SK-N-SH (cell line): ENCODE results near the gene OGG1. TPM values are rescaled to one million over a fixed set of nuclear protein-coding genes. Genes with fewer than 3 reads are reported as not detected.

Experiments used
- CTCF ChIA-PET: fragments of 300-600, 350-600 bp; formaldehyde crosslinking; extraction: SDS; loops from one replicate; lab custom pipeline; 2021; lab: Yijun Ruan, JAX
- POLR2A ChIA-PET: fragments of 350-600 bp; sonication (Branson Sonifier 250); formaldehyde crosslinking; extraction: SDS; loops from one replicate; lab custom pipeline; 2020; ENCODE audit warnings: antibody characterized with exemption, inconsistent platforms; lab: Yijun Ruan, JAX
- DNase-seq: peaks from one replicate; pipeline ENCODE4 v3.0.0; 2012
- H2AFZ ChIP-seq: fragments of 200-600 bp; sonication (generic); 2 replicates; pipeline ENCODE4 v1.8.1; 2016; ENCODE audit warnings: antibody characterized with exemption, mild to moderate bottlenecking, low read depth
- H3F3A ChIP-seq: fragments of 200-600 bp; sonication (generic); replicated peaks from 2 replicates; pipeline ENCODE3; 2016; ENCODE audit warnings: antibody characterized with exemption, mild to moderate bottlenecking; ENCODE audit not compliant: insufficient read depth
- H3K27ac ChIP-seq, 2 experiments: fragments of 200-500 bp in 1 of 2; fragments of 200-600 bp in 1 of 2; sonication (Bioruptor generic) in 1 of 2; sonication (generic), shearing (Covaris generic) in 1 of 2; 2 replicates each; pipeline versions ENCODE4 v1.5.1 to v1.6.1; 2014 to 2016; ENCODE audit warnings: low read depth in 2 of 2, inconsistent platforms in 1 of 2, low read length in 1 of 2, mild to moderate bottlenecking in 1 of 2, mixed read lengths in 1 of 2
- H3K27me3 ChIP-seq: fragments of 200-600 bp; sonication (generic), shearing (Covaris generic); 2 replicates; pipeline ENCODE4 v1.6.1; 2016; ENCODE audit warnings: mixed run types; ENCODE audit not compliant: insufficient read depth
- H3K36me3 ChIP-seq, 2 experiments: fragments of 200-500 bp in 1 of 2; fragments of 200-600 bp in 1 of 2; sonication (Bioruptor generic) in 1 of 2; sonication (generic) in 1 of 2; replicated peaks in 1 of 2; 2 replicates each; pipeline versions ENCODE3 to v1.5.1; 2014 to 2016; ENCODE audit warnings: low read length in 1 of 2, mild to moderate bottlenecking in 1 of 2; ENCODE audit not compliant: insufficient read depth in 2 of 2, control insufficient read depth in 1 of 2
- H3K4me1 ChIP-seq, 2 experiments: fragments of 200-500 bp in 1 of 2; fragments of 200-600 bp in 1 of 2; sonication (Bioruptor generic) in 1 of 2; sonication (generic), shearing (Covaris generic) in 1 of 2; 2 replicates each; pipeline versions ENCODE4 v1.5.1 to v1.6.1; 2014 to 2016; ENCODE audit warnings: low read depth in 1 of 2, low read length in 1 of 2, mixed run types in 1 of 2; ENCODE audit not compliant: insufficient read depth in 2 of 2, control insufficient read depth in 1 of 2
- H3K4me2 ChIP-seq: fragments of 200-600 bp; sonication (generic), shearing (Covaris generic); 2 replicates; pipeline ENCODE4 v1.6.1; 2017; ENCODE audit warnings: mixed run types
- H3K4me3 ChIP-seq, 2 experiments: fragments of 200-500 bp in 1 of 2; fragments of 200-600 bp in 1 of 2; sonication (Bioruptor generic) in 1 of 2; sonication (generic), shearing (Covaris generic) in 1 of 2; 2 replicates each; pipeline versions ENCODE4 v1.5.1 to v1.8.1; 2014 to 2016; ENCODE audit warnings: low read depth in 2 of 2, inconsistent platforms in 1 of 2, low read length in 1 of 2, mild to moderate bottlenecking in 1 of 2, mixed read lengths in 1 of 2, moderate library complexity in 1 of 2
- H3K79me2 ChIP-seq: fragments of 200-600 bp; sonication (generic); 2 replicates; pipeline ENCODE4 v1.8.1; 2017; ENCODE audit warnings: mild to moderate bottlenecking; ENCODE audit not compliant: insufficient read depth
- H3K9ac ChIP-seq: fragments of 200-600 bp; sonication (generic); 2 replicates; pipeline ENCODE4 v1.6.1; 2017; ENCODE audit warnings: mixed run types
- H3K9me2 ChIP-seq: fragments of 200-600 bp; sonication (generic); 2 replicates; pipeline ENCODE4 v1.6.1; 2017; ENCODE audit warnings: mixed run types
- H3K9me3 ChIP-seq: fragments of 200-600 bp; sonication (generic); 2 replicates; pipeline ENCODE4 v1.6.1; 2017; ENCODE audit warnings: mixed run types, mild to moderate bottlenecking, moderate library complexity
- H4K20me1 ChIP-seq: fragments of 200-600 bp; sonication (generic); 2 replicates; pipeline ENCODE4 v1.6.1; 2017; ENCODE audit warnings: mild to moderate bottlenecking, mixed run types; ENCODE audit not compliant: insufficient read depth
- ELF1 ChIP-seq: IDR thresholded peaks from 2 replicates; pipeline ENCODE4 v1.4.0; 2012
- EP300 ChIP-seq, 2 experiments: IDR thresholded peaks; 2 replicates each; pipeline versions ENCODE4 v1.4.0 to v1.6.1; 2012; ENCODE audit warnings: borderline replicate concordance in 1 of 2, low read depth in 1 of 2, low read length in 1 of 2
- EZH2phosphoT487 ChIP-seq: fragments of 200-600 bp; sonication (generic); IDR thresholded peaks from 2 replicates; pipeline ENCODE4 v1.6.1; 2017; ENCODE audit warnings: low read depth, mixed run types, mild to moderate bottlenecking, antibody characterized with exemption, moderate library complexity, borderline replicate concordance
- FOXM1 ChIP-seq: IDR thresholded peaks from 2 replicates; pipeline ENCODE4 v1.4.0; 2012; ENCODE audit warnings: low read depth, mild to moderate bottlenecking
- GATA2 ChIP-seq: sonication (generic); formaldehyde crosslinking; IDR thresholded peaks from 2 replicates; pipeline ENCODE4 v1.5.0; 2020; ENCODE audit warnings: mild to moderate bottlenecking, missing genetic modification reagents
- JUND ChIP-seq: IDR thresholded peaks from 2 replicates; pipeline ENCODE4 v1.4.0; 2012
- NFIC ChIP-seq: IDR thresholded peaks from 2 replicates; pipeline ENCODE4 v1.4.0; 2012; ENCODE audit warnings: borderline replicate concordance
- RAD21 ChIP-seq: IDR thresholded peaks from 2 replicates; pipeline ENCODE4 v1.6.1; 2012; ENCODE audit warnings: mild to moderate bottlenecking, low read length
- RXRA ChIP-seq: IDR thresholded peaks from 2 replicates; pipeline ENCODE4 v1.4.0; 2012; ENCODE audit warnings: low read depth, mild to moderate bottlenecking, borderline replicate concordance
- SIN3A ChIP-seq: IDR thresholded peaks from 2 replicates; pipeline ENCODE4 v1.6.1; 2012; ENCODE audit warnings: low read depth, mild to moderate bottlenecking, low read length, moderate library complexity, borderline replicate concordance
- TAF1 ChIP-seq: IDR thresholded peaks from 2 replicates; pipeline ENCODE4 v1.6.1; 2012; ENCODE audit warnings: low read depth, mild to moderate bottlenecking, low read length, moderate library complexity, borderline replicate concordance
- TCF12 ChIP-seq: IDR thresholded peaks from 2 replicates; pipeline ENCODE4 v1.4.0; 2012
- TEAD4 ChIP-seq: IDR thresholded peaks from 2 replicates; pipeline ENCODE4 v1.4.0; 2012; ENCODE audit warnings: mild to moderate bottlenecking, borderline replicate concordance; ENCODE audit not compliant: insufficient read depth
- USF2 ChIP-seq: fragments of 150-350 bp; IDR thresholded peaks from 2 replicates; pipeline ENCODE4 v1.6.1; 2017; ENCODE audit warnings: antibody characterized with exemption, low read length, low read depth, borderline replicate concordance
- WGBS: methylation state at CpG from one replicate; pipeline ENCODE4 v1.1.6; 2017; ENCODE audit warnings: low lambda C conversion rate; 5-methylcytosine and 5-hydroxymethylcytosine counted together
- polyA plus RNA-seq, 3 experiments: library from polyadenylated mRNA; depleted of rRNA; stranded (reverse); fragments of >200 nt; gene quantifications; 2 replicates each; pipeline ENCODE4 v1.2.3, GENCODE V29; 2012
- TF ChIP-seq, protein P1 (sequence below): IDR thresholded peaks from 2 replicates; pipeline ENCODE4 v1.4.0; 2012; ENCODE audit warnings: low read depth, borderline replicate concordance
- TF ChIP-seq, protein P2 (sequence below): fragments of 200-600 bp; sonication (generic); IDR thresholded peaks from 2 replicates; pipeline ENCODE4 v1.6.1; 2017; ENCODE audit warnings: antibody characterized with exemption, mild to moderate bottlenecking, moderate library complexity
- TF ChIP-seq, protein P3 (sequence below): fragments of 150-350 bp; IDR thresholded peaks from 2 replicates; pipeline ENCODE4 v1.6.1; 2016; ENCODE audit warnings: mild to moderate bottlenecking, low read depth, low read length

Gene OGG1
- polyA plus RNA-seq, 1 of the 3 experiments (the other 2 are of a cell fraction): 26.8 TPM

DNA sequence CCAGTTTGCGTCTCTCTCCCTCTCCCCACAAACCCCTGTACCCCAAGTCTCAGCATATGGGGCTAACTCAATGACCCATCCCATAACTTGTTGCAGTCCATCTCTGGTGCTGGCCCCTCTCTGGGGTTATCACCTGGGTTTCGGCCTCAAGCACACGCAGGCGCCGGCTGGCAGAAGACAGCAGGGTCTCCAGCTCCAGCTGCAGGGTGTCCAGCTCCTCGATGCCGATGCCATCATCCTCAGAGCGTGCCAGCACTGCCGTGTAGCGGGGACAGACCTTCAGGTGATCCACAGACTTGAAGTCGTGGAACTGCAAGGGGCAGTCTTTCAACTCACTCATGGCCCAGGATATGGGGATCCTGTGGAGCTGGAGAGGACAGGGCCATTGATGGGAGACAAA is 41.4 kb downstream of the OGG1 start:
- H3F3A ChIP-seq: no peaks in the 10 kb centered on the region
- no peak overlapping the region for H3K27ac ChIP-seq
- peak overlapping the region; percentile 83 for H3K4me2 ChIP-seq
- peaks cover 4% of the 10 kb centered on the region; the same call in 1 of the 2 replicates for H4K20me1 ChIP-seq
- peaks cover 43 to 44% of the 10 kb centered on the region in 2 experiments for H3K36me3 ChIP-seq
- peaks cover 10 to 13% of the 10 kb centered on the region in 2 experiments; a peak in 1 of 4 replicates for H3K4me1 ChIP-seq
- POLR2A ChIA-PET: interaction anchor here (0.6 to 0.7 kb wide), 2 partner anchors 22 to 27 kb away, joined by 3 to 4 read pairs; no protein-coding TSS in a partner anchor
- no peaks in the 10 kb centered on the region for H3K9me2 ChIP-seq
- H3K9me3 ChIP-seq: no peaks in the 10 kb centered on the region
- H3K9ac ChIP-seq: peak overlapping the region; percentile 98; the same call in 1 of the 2 replicates
- no peak overlapping the region for H2AFZ ChIP-seq
- CTCF ChIA-PET: interaction anchor here (1.0 to 1.1 kb wide), 2 partner anchors 9 to 10 kb away, joined by 3 read pairs; no protein-coding TSS in a partner anchor
- H3K27me3 ChIP-seq: no peaks in the 10 kb centered on the region
- no peak for DNase-seq
- peak overlapping the region; percentile 82 to 96; a peak in 3 of 4 replicates for H3K4me3 ChIP-seq
- peaks cover 54% of the 10 kb centered on the region for H3K79me2 ChIP-seq
- TF ChIP-seq, protein P1, sequence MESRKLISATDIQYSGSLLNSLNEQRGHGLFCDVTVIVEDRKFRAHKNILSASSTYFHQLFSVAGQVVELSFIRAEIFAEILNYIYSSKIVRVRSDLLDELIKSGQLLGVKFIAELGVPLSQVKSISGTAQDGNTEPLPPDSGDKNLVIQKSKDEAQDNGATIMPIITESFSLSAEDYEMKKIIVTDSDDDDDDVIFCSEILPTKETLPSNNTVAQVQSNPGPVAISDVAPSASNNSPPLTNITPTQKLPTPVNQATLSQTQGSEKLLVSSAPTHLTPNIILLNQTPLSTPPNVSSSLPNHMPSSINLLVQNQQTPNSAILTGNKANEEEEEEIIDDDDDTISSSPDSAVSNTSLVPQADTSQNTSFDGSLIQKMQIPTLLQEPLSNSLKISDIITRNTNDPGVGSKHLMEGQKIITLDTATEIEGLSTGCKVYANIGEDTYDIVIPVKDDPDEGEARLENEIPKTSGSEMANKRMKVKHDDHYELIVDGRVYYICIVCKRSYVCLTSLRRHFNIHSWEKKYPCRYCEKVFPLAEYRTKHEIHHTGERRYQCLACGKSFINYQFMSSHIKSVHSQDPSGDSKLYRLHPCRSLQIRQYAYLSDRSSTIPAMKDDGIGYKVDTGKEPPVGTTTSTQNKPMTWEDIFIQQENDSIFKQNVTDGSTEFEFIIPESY: no peak
- TF ChIP-seq USF2: no peak
- TF ChIP-seq, protein P2, sequence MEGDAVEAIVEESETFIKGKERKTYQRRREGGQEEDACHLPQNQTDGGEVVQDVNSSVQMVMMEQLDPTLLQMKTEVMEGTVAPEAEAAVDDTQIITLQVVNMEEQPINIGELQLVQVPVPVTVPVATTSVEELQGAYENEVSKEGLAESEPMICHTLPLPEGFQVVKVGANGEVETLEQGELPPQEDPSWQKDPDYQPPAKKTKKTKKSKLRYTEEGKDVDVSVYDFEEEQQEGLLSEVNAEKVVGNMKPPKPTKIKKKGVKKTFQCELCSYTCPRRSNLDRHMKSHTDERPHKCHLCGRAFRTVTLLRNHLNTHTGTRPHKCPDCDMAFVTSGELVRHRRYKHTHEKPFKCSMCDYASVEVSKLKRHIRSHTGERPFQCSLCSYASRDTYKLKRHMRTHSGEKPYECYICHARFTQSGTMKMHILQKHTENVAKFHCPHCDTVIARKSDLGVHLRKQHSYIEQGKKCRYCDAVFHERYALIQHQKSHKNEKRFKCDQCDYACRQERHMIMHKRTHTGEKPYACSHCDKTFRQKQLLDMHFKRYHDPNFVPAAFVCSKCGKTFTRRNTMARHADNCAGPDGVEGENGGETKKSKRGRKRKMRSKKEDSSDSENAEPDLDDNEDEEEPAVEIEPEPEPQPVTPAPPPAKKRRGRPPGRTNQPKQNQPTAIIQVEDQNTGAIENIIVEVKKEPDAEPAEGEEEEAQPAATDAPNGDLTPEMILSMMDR: no peak
- TF ChIP-seq, all 33 proteins: peak for 0
- 81% methylated on average over 4 of the region's 11 CpGs for WGBS

DNA sequence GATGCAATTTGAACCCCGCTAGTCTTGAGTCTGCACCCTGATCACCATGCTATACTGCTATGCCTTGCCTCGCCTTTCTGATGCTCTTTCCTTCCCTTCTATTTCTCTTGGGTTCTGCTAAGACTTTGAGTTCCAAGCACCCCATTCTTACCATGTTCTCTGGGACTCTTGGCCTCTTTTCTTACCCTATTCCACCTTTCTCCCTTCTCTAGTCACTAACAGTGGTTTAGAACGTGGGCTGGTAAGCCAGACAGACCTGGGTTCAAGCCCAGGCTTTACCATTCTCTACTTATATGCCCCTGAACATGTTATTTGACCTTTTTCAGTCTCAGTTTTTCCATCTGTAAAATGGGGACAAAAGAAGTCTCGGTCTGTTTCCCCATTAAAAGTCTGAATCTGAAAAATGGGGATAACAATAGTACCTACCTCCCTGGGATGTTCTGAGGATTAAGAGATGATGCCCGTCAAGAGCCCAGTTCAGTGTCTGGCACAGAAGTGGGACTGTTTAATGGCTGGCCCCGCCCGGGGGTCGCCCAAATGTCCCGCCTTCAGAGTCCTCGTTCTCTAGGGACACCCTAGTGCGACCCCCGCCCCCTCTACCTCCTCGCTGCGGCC is 42.1 kb downstream of the OGG1 start:
- Histone ChIP-seq H3K4me2 (peak overlapping the region; percentile 83), H3K27ac (peak overlapping the region; percentile 91 to 97), H3K9me2 (no peaks in the 10 kb centered on the region), H3F3A (no peaks in the 10 kb centered on the region), H2AFZ (peak overlapping the region; percentile 73), H3K36me3 (peaks cover 36 to 38% of the 10 kb centered on the region in 2 experiments), H3K9me3 (no peaks in the 10 kb centered on the region), H4K20me1 (peaks cover 12% of the 10 kb centered on the region; the same call in 1 of the 2 replicates), H3K27me3 (no peaks in the 10 kb centered on the region), H3K4me1 (peaks cover 10 to 13% of the 10 kb centered on the region in 2 experiments; a peak in 1 of 4 replicates), H3K79me2 (peaks cover 62% of the 10 kb centered on the region), H3K4me3 (peak overlapping the region; percentile 82 to 96), H3K9ac (peak overlapping the region; percentile 98)
- POLR2A ChIA-PET: interaction anchor here (0.9 to 1.3 kb wide), 8 partner anchors 8 to 195 kb away, joined by 3 to 9 read pairs (median 4); partner anchors contain the start of genes EMC3, OGG1 and RPUSD3
- 27% methylated on average over 7 of the region's 14 CpGs for WGBS
- no peak for TF ChIP-seq EP300 (IDR thresholded peaks at IDR 0.05; ENCODE audit: borderline replicate concordance in 1 of 2, low read depth in 1 of 2, low read length in 1 of 2)
- TF ChIP-seq JUND: no peak
- TF ChIP-seq TAF1: no peak
- TF ChIP-seq TEAD4: no peak
- no peak for TF ChIP-seq NFIC
- TF ChIP-seq ELF1: no peak
- no peak for TF ChIP-seq FOXM1
- no peak for TF ChIP-seq GATA2
- no peak for TF ChIP-seq EZH2phosphoT487
- TF ChIP-seq, protein P2: no peak
- TF ChIP-seq SIN3A: no peak
- no peak for TF ChIP-seq TCF12
- TF ChIP-seq RAD21: no peak
- TF ChIP-seq RXRA: no peak
- TF ChIP-seq, protein P3, sequence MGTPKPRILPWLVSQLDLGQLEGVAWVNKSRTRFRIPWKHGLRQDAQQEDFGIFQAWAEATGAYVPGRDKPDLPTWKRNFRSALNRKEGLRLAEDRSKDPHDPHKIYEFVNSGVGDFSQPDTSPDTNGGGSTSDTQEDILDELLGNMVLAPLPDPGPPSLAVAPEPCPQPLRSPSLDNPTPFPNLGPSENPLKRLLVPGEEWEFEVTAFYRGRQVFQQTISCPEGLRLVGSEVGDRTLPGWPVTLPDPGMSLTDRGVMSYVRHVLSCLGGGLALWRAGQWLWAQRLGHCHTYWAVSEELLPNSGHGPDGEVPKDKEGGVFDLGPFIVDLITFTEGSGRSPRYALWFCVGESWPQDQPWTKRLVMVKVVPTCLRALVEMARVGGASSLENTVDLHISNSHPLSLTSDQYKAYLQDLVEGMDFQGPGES: no peak
- CTCF ChIA-PET: interaction anchor here (1.1 kb wide), 1 partner anchor 11 kb away, joined by 3 read pairs; no protein-coding TSS in a partner anchor
- no peak for DNase-seq
